Measurements from ENCODE around the gene EDA. TPM values are rescaled to one million over a fixed set of nuclear protein-coding genes. Genes with fewer than 3 reads are reported as not detected.

The EDA gene
- total RNA-seq, 4 donors from 2014 or later, result 6.2 to 27.0 (median 14.2) TPM

DNA sequence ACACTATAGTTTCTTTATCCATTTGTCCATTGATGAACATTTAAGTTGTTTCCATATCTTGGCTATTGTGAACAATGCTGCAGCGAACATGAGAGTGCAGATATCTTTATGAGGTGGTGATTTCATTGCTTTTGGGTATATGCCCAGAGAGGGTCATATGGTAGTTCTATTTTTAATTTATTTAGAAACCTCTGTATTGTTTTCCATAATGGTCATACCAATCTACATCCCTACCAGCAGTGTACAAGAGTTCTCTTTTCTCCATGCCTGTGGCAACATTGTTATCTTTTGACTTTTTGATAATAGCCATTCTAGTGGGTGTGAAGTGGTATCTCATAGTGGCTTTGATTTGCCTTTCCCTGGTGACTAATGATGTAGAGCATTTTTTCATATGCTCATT is 48.8 kb downstream of the EDA start:
- no peaks in the 10 kb centered on the region for H3K27me3 ChIP-seq
- H3K4me3 ChIP-seq (replicated peaks in 1 of 3), result no peak overlapping the region
- H3K27ac ChIP-seq, result no peak overlapping the region
- 84 to 96% methylated on average over 1 of the region's 1 CpG for WGBS, 2 donors
- TF ChIP-seq, protein P1, sequence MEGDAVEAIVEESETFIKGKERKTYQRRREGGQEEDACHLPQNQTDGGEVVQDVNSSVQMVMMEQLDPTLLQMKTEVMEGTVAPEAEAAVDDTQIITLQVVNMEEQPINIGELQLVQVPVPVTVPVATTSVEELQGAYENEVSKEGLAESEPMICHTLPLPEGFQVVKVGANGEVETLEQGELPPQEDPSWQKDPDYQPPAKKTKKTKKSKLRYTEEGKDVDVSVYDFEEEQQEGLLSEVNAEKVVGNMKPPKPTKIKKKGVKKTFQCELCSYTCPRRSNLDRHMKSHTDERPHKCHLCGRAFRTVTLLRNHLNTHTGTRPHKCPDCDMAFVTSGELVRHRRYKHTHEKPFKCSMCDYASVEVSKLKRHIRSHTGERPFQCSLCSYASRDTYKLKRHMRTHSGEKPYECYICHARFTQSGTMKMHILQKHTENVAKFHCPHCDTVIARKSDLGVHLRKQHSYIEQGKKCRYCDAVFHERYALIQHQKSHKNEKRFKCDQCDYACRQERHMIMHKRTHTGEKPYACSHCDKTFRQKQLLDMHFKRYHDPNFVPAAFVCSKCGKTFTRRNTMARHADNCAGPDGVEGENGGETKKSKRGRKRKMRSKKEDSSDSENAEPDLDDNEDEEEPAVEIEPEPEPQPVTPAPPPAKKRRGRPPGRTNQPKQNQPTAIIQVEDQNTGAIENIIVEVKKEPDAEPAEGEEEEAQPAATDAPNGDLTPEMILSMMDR (IDR thresholded peaks at IDR 0.05), result no peak
- no peak for TF ChIP-seq POLR2A (IDR thresholded peaks at IDR 0.05)
- H3K36me3 ChIP-seq, result no peaks in the 10 kb centered on the region
- intact Hi-C loops (cut with DNase I), result no loop called here
- H3K4me1 ChIP-seq, result no peaks in the 10 kb centered on the region
- H3K9me3 ChIP-seq, result no peaks in the 10 kb centered on the region
- DNase-seq, result no peak

DNA sequence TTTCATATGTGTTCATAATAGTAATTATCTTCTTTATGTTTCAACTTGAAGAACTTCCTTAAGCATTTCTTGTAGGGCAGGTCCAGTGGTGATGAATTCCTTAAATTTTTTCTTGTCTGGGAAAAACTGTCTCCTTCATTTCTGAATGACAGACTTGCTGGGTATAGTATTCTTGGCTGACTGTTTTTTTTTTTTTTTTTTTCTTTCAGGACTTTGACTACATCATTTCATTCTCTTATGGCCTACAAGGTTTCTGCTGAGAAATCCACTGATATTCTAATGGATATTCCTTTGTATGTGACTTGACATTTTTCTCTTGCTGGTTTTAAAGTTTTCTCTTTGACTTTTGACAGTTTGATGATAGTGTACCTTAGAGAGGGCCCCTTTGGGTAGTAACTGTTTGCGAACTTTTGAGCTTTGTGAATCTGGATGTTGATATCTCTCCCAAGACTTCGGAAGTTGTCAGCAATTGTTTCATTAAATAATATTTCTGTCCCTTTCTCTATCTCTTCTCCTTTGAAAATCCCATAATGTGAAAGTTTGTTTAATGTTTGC is 54.2 kb downstream of the EDA start:
- DNase-seq, result no peak
- no peaks in the 10 kb centered on the region for H3K9me3 ChIP-seq
- WGBS, 2 donors, result 90 to 100% methylated on average over 2 of the region's 2 CpGs
- H3K4me3 ChIP-seq (replicated peaks in 1 of 3), result no peak overlapping the region
- no peaks in the 10 kb centered on the region for H3K36me3 ChIP-seq
- intact Hi-C loops (cut with DNase I), result no loop called here
- H3K27me3 ChIP-seq, result no peaks in the 10 kb centered on the region
- no peaks in the 10 kb centered on the region for H3K4me1 ChIP-seq
- H3K27ac ChIP-seq, result no peak overlapping the region
- TF ChIP-seq, protein P1 (IDR thresholded peaks at IDR 0.05), result no peak
- no peak for TF ChIP-seq POLR2A (IDR thresholded peaks at IDR 0.05)

DNA sequence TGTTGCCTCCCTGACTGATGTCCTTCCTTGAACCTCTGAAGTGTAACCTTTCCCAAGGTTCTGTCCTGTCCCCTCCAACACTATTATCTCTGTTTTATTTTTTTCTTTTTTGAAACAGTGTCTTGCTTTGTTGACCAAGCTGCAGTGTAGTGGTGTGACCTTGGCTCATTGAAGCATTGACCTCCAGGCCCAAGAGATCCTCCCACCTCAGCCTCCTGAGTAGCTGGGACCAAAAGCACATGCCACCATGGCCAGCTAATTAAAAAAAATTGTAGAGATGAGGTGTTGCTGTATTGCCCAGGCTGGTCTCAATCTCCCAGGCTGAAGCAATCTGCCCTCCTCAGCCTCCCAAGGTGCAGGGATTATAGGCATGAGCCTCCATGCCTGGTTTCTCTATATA is 59.0 kb downstream of the EDA start:
- Histone ChIP-seq H3K27me3 (no peaks in the 10 kb centered on the region), H3K4me1 (no peaks in the 10 kb centered on the region), H3K27ac (no peak overlapping the region), H3K4me3 (replicated peaks in 1 of 3) (no peak overlapping the region), H3K9me3 (no peaks in the 10 kb centered on the region), H3K36me3 (no peaks in the 10 kb centered on the region)
- DNase-seq, result peak; percentile 2 to 3
- intact Hi-C loops (cut with DNase I), result no loop called here
- TF ChIP-seq, protein P1 (IDR thresholded peaks at IDR 0.05), result no peak
- no peak for TF ChIP-seq POLR2A (IDR thresholded peaks at IDR 0.05)

GRCh38 chrX:69705818-69706217 is 89.9 kb downstream of the EDA start:
- Histone ChIP-seq H3K27ac (no peak overlapping the region), H3K27me3 (no peaks in the 10 kb centered on the region), H3K4me3 (replicated peaks in 1 of 3) (no peak overlapping the region), H3K4me1 (no peaks in the 10 kb centered on the region), H3K9me3 (no peaks in the 10 kb centered on the region), H3K36me3 (no peaks in the 10 kb centered on the region)
- TF ChIP-seq, protein P1 (IDR thresholded peaks at IDR 0.05), result no peak
- TF ChIP-seq POLR2A (IDR thresholded peaks at IDR 0.05), result no peak
- 71 to 75% methylated on average over 2 of the region's 2 CpGs for WGBS, 2 donors
- DNase-seq, result no peak
- intact Hi-C loops (cut with DNase I), result no loop called here

GRCh38 chrX:69718102-69718501 is 102.2 kb downstream of the EDA start:
- TF ChIP-seq POLR2A (IDR thresholded peaks at IDR 0.05), result no peak
- TF ChIP-seq, protein P1 (IDR thresholded peaks at IDR 0.05), result no peak
- WGBS, 2 donors, result 86 to 89% methylated on average over 1 of the region's 1 CpG
- DNase-seq, result no peak
- no peaks in the 10 kb centered on the region for H3K9me3 ChIP-seq
- intact Hi-C loops (cut with DNase I), result no loop called here
- no peaks in the 10 kb centered on the region for H3K27me3 ChIP-seq
- no peaks in the 10 kb centered on the region for H3K36me3 ChIP-seq
- H3K27ac ChIP-seq, result no peak overlapping the region
- no peak overlapping the region for H3K4me3 ChIP-seq (replicated peaks in 1 of 3)
- no peaks in the 10 kb centered on the region for H3K4me1 ChIP-seq

Measured in thyroid gland (tissue), 4 donors.